HCT116 (cell line): ENCODE measurements around the gene TGFBR1. TPM values are rescaled to one million over a fixed set of nuclear protein-coding genes. Genes with fewer than 3 reads are reported as not detected.

Experiments
- ATAC-seq: fragments of 200-7000 bp; cut with Tn5 transposase; 2 replicates; pipeline ENCODE4 v1.9.1; 2020; ENCODE audit warnings: mild to moderate bottlenecking, moderate library complexity
- BruUV-seq: library from RNA; stranded (reverse); fragments of 400-500 nt; replicated peaks from 2 replicates; lab custom pipeline; 2021; lab: Mats Ljungman, UMichigan
- CTCF ChIA-PET: fragments of 300-600 bp; sonication (Branson Sonifier 250); formaldehyde crosslinking; loops from one replicate; lab custom pipeline; 2021; ENCODE audit warnings: antibody characterized with exemption; lab: Charles Lee
- POLR2A ChIA-PET: fragments of 300-600, 350-600 bp; sonication (Branson Sonifier 250); formaldehyde crosslinking; loops from one replicate; lab custom pipeline; 2021; ENCODE audit warnings: antibody characterized with exemption; lab: Charles Lee
- RAD21 ChIA-PET, 2 experiments: fragments of 300-600 bp; sonication (Branson Sonifier 250); formaldehyde crosslinking; loops; one replicate each; lab custom pipeline; 2023; ENCODE audit warnings: low total read pairs in 2 of 2; ENCODE audit not compliant: uncharacterized antibody in 2 of 2, unreplicated experiment in 2 of 2, low non-redundant PET in 1 of 2; lab: Charles Lee
- DNase-seq: peaks from one replicate; pipeline ENCODE4 v3.0.0-alpha.2; 2010; ENCODE audit warnings: low read depth, low spot score
- H2AFZ ChIP-seq: fragments of 200-600 bp; shearing (Covaris generic), sonication (generic); 2 replicates; pipeline ENCODE4 v1.6.1; 2017; ENCODE audit warnings: low read depth, mixed run types, mixed read lengths, antibody characterized with exemption, low read length; ENCODE audit not compliant: poor library complexity, severe bottlenecking
- H3K27ac ChIP-seq: 2 replicates; pipeline ENCODE4 v1.5.1; 2012; ENCODE audit warnings: low read depth, low read length
- H3K27me3 ChIP-seq: fragments of 200-600 bp; sonication (generic); 2 replicates; pipeline ENCODE4 v1.6.1; 2016; ENCODE audit warnings: mixed run types, low read length, mixed read lengths; ENCODE audit not compliant: insufficient read depth
- H3K36me3 ChIP-seq, 2 experiments: fragments of 200-500 bp in 1 of 2; fragments of 200-600 bp in 1 of 2; sonication (Bioruptor generic) in 1 of 2; sonication (generic) in 1 of 2; 2 replicates each; pipeline versions ENCODE4 v1.5.1 to v1.6.1; 2014 to 2016; ENCODE audit warnings: low read length in 2 of 2, inconsistent platforms in 1 of 2, mixed read lengths in 1 of 2, mixed run types in 1 of 2; ENCODE audit not compliant: insufficient read depth in 2 of 2, control insufficient read depth in 1 of 2
- H3K4me1 ChIP-seq, 2 experiments: fragments of 200-600 bp in 1 of 2; sonication (generic) in 1 of 2; 2 replicates each; pipeline versions ENCODE4 v1.5.1 to v1.6.1; 2012 to 2017; ENCODE audit warnings: low read length in 2 of 2, inconsistent platforms in 1 of 2, mild to moderate bottlenecking in 1 of 2, mixed read lengths in 1 of 2, mixed run types in 1 of 2, moderate library complexity in 1 of 2; ENCODE audit not compliant: insufficient read depth in 2 of 2, control insufficient read depth in 1 of 2
- H3K4me2 ChIP-seq: fragments of 200-600 bp; sonication (generic); 2 replicates; pipeline ENCODE4 v1.6.1; 2017; ENCODE audit warnings: mixed run types, low read length, mixed read lengths
- H3K4me3 ChIP-seq, 2 experiments: fragments of 200-600 bp in 1 of 2; sonication (generic) in 1 of 2; replicated peaks in 1 of 2; 2 replicates each; pipeline ENCODE4 v1.5.1; 2011 to 2016; ENCODE audit warnings: low read length in 2 of 2, control low read depth in 1 of 2, low read depth in 1 of 2, mild to moderate bottlenecking in 1 of 2, mixed read lengths in 1 of 2, mixed run types in 1 of 2
- H3K79me2 ChIP-seq: fragments of 200-600 bp; sonication (generic); 2 replicates; pipeline ENCODE4 v1.6.1; 2017; ENCODE audit warnings: mild to moderate bottlenecking, mixed run types, low read length, moderate library complexity, mixed read lengths; ENCODE audit not compliant: insufficient read depth
- H3K9ac ChIP-seq: fragments of 200-600 bp; sonication (generic); 2 replicates; pipeline ENCODE4 v1.6.1; 2016; ENCODE audit warnings: low read length, mixed read lengths
- H3K9me2 ChIP-seq: fragments of 200-600 bp; sonication (generic), shearing (Covaris generic); 2 replicates; pipeline ENCODE4 v1.6.1; 2017; ENCODE audit warnings: mixed run types, mild to moderate bottlenecking, moderate library complexity; ENCODE audit not compliant: insufficient read depth
- H3K9me3 ChIP-seq, 2 experiments: fragments of 200-500 bp in 1 of 2; fragments of 200-600 bp in 1 of 2; sonication (Bioruptor generic) in 1 of 2; sonication (generic) in 1 of 2; 2 replicates each; pipeline ENCODE4 v1.6.1; 2014 to 2017; ENCODE audit warnings: low read length in 2 of 2, mixed read lengths in 2 of 2, inconsistent platforms in 1 of 2, low read depth in 1 of 2, mild to moderate bottlenecking in 1 of 2, mixed run types in 1 of 2, moderate library complexity in 1 of 2; ENCODE audit not compliant: control insufficient read depth in 1 of 2, insufficient read depth in 1 of 2
- H4K20me1 ChIP-seq: fragments of 200-600 bp; sonication (generic), shearing (Covaris generic); 2 replicates; pipeline ENCODE4 v1.6.1; 2017; ENCODE audit warnings: mixed run types, mild to moderate bottlenecking, moderate library complexity; ENCODE audit not compliant: insufficient read depth
- ATF3 ChIP-seq: IDR thresholded peaks from 2 replicates; pipeline ENCODE4 v1.6.1; 2012
- CBX3 ChIP-seq: IDR thresholded peaks from 2 replicates; pipeline ENCODE4 v1.6.1; 2012; ENCODE audit warnings: low read depth
- CTCF ChIP-seq, 3 experiments: fragments of 200-600 bp in 1 of 3; sonication (generic) in 1 of 3; IDR thresholded peaks in 2 of 3; conservative IDR thresholded peaks in 1 of 3; 2 replicates each; pipeline ENCODE4 v1.5.1; 2012 to 2017; ENCODE audit warnings: low read depth in 2 of 3, low read length in 2 of 3, antibody characterized with exemption in 1 of 3, borderline replicate concordance in 1 of 3, control low read depth in 1 of 3, mild to moderate bottlenecking in 1 of 3, mixed read lengths in 1 of 3, mixed run types in 1 of 3, moderate library complexity in 1 of 3; ENCODE audit not compliant: insufficient read depth in 1 of 3
- EZH2 ChIP-seq: fragments of 200-600 bp; sonication (generic); IDR thresholded peaks from 2 replicates; pipeline ENCODE4 v1.6.1; 2017; ENCODE audit warnings: antibody characterized with exemption, mixed run types
- JUND ChIP-seq: IDR thresholded peaks from 2 replicates; pipeline ENCODE4 v1.6.1; 2012
- POLR2AphosphoS5 ChIP-seq: IDR thresholded peaks from 2 replicates; pipeline ENCODE4 v1.6.1; 2011; ENCODE audit warnings: mild to moderate bottlenecking, low read depth, low read length, moderate library complexity
- RAD21 ChIP-seq: IDR thresholded peaks from 2 replicates; pipeline ENCODE4 v1.6.1; 2012; ENCODE audit warnings: low read depth, mild to moderate bottlenecking
- REST ChIP-seq: IDR thresholded peaks from 2 replicates; pipeline ENCODE4 v1.6.1; 2012; ENCODE audit warnings: low read depth
- SIN3A ChIP-seq: IDR thresholded peaks from 2 replicates; pipeline ENCODE4 v1.6.1; 2012; ENCODE audit warnings: low read depth
- SRF ChIP-seq: IDR thresholded peaks from 2 replicates; pipeline ENCODE4 v1.6.1; 2012; ENCODE audit warnings: low read depth
- ZNF274 ChIP-seq: fragments of 200-500 bp; sonication (Bioruptor generic); IDR thresholded peaks from 2 replicates; pipeline ENCODE4 v1.6.1; 2014; ENCODE audit warnings: mild to moderate bottlenecking, low read depth, low read length, inconsistent platforms
- intact Hi-C: fragments of 100-400 bp; cut with micrococcal nuclease; formaldehyde crosslinking; loops from 2 replicates; pipeline ENCODE4 v1.10.0; 2022
- total RNA-seq: library from RNA; stranded (reverse); gene quantifications from one replicate; pipeline ENCODE4 v1.2.1, GENCODE V29; 2021; ENCODE audit not compliant: unreplicated experiment
- TF ChIP-seq, protein P1 (sequence below): IDR thresholded peaks from 2 replicates; pipeline ENCODE4 v1.6.1; 2011; ENCODE audit warnings: mild to moderate bottlenecking, low read length, moderate library complexity; ENCODE audit not compliant: insufficient replicate concordance; ENCODE audit errors: extremely low read depth

The TGFBR1 gene
- total RNA-seq, 1 experiment from 2014 or later = 26.6 TPM

DNA sequence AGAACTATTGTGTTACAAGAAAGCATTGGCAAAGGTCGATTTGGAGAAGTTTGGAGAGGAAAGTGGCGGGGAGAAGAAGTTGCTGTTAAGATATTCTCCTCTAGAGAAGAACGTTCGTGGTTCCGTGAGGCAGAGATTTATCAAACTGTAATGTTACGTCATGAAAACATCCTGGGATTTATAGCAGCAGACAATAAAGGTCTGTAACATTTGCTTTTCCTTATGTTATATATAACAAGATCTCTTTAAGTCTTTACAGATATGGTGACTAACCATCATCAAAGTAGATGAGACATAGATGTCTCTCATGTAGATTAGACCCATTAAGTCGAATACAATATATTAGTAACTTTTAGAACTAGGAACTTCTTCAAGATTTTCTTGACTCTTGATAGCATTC, 33.0 kb downstream of the TGFBR1 start:
- ATAC-seq (no peak), DNase-seq (no peak)
- TF ChIP-seq SIN3A (no peak), REST (no peak), JUND (no peak), ZNF274 (no peak), RAD21 (no peak), POLR2AphosphoS5 (no peak), SRF (no peak), ATF3 (no peak), EZH2 (no peak), CTCF (IDR thresholded peaks at IDR 0.05 in 2 of 3, conservative IDR thresholded peaks at IDR 0.05 in 1 of 3; ENCODE audit: borderline replicate concordance in 1 of 3, insufficient read depth in 1 of 3, low read depth in 2 of 3, low read length in 2 of 3) (no peak), CBX3 (no peak)
- TF ChIP-seq, protein P1, sequence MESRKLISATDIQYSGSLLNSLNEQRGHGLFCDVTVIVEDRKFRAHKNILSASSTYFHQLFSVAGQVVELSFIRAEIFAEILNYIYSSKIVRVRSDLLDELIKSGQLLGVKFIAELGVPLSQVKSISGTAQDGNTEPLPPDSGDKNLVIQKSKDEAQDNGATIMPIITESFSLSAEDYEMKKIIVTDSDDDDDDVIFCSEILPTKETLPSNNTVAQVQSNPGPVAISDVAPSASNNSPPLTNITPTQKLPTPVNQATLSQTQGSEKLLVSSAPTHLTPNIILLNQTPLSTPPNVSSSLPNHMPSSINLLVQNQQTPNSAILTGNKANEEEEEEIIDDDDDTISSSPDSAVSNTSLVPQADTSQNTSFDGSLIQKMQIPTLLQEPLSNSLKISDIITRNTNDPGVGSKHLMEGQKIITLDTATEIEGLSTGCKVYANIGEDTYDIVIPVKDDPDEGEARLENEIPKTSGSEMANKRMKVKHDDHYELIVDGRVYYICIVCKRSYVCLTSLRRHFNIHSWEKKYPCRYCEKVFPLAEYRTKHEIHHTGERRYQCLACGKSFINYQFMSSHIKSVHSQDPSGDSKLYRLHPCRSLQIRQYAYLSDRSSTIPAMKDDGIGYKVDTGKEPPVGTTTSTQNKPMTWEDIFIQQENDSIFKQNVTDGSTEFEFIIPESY = no peak
- Histone ChIP-seq H3K9ac (no peak overlapping the region), H3K9me3 (no peaks in the 10 kb centered on the region), H3K27ac (no peak overlapping the region), H3K4me3 (no peak overlapping the region), H3K4me1 (no peaks in the 10 kb centered on the region), H3K9me2 (no peaks in the 10 kb centered on the region), H3K36me3 (no peaks in the 10 kb centered on the region), H3K27me3 (no peaks in the 10 kb centered on the region), H4K20me1 (no peaks in the 10 kb centered on the region; the same call in 1 of the 2 replicates), H3K4me2 (no peak overlapping the region), H3K79me2 (no peaks in the 10 kb centered on the region), H2AFZ (no peak overlapping the region)
- intact Hi-C loops = no loop called here
- ChIA-PET RAD21 (no interaction called here), POLR2A (no interaction called here), CTCF (interaction anchor here (1.9 kb wide), 1 partner anchor 290 kb away, joined by 6 read pairs; no protein-coding TSS in a partner anchor)
- BruUV-seq = no TSS peak
